Mesothelial cell of epicardium (in vitro differentiated cells): ENCODE results near the gene GPR42. TPM values are rescaled to one million over a fixed set of nuclear protein-coding genes. Genes with fewer than 3 reads are reported as not detected.

Experiments
- DNase-seq, 2 experiments: peaks; one replicate each; pipeline ENCODE4 v3.0.0; 2021; ENCODE audit warnings: low spot score in 2 of 2; ENCODE audit not compliant: unreplicated experiment in 2 of 2
- H3K27ac Mint-ChIP-seq: 2 replicates; pipeline ENCODE4 v1.8.0; 2021; ENCODE audit warnings: mixed read lengths
- H3K27me3 Mint-ChIP-seq: 2 replicates; pipeline ENCODE4 v1.8.0; 2021; ENCODE audit warnings: low read depth, mixed read lengths
- H3K36me3 Mint-ChIP-seq: 2 replicates; pipeline ENCODE4 v1.8.0; 2021; ENCODE audit warnings: mixed read lengths
- H3K4me1 Mint-ChIP-seq: 2 replicates; pipeline ENCODE4 v1.8.0; 2021; ENCODE audit warnings: mixed read lengths
- H3K4me3 Mint-ChIP-seq: 2 replicates; pipeline ENCODE4 v1.8.0; 2021; ENCODE audit warnings: mild to moderate bottlenecking, moderate library complexity, mixed read lengths
- H3K9me3 Mint-ChIP-seq: 2 replicates; pipeline ENCODE4 v1.8.0; 2021; ENCODE audit warnings: mixed read lengths
- CTCF ChIP-seq: fragments of 200-600 bp; sonication (generic); IDR thresholded peaks from one replicate; pipeline ENCODE4 v1.5.0; 2021; ENCODE audit warnings: antibody characterized with exemption; ENCODE audit not compliant: unreplicated experiment
- total RNA-seq: library from RNA; stranded (reverse); gene quantifications from 3 replicates; pipeline ENCODE4 v1.2.1, GENCODE V29; 2021

GPR42 gene
- total RNA-seq, 1 donor from 2014 or later, result not detected

DNA sequence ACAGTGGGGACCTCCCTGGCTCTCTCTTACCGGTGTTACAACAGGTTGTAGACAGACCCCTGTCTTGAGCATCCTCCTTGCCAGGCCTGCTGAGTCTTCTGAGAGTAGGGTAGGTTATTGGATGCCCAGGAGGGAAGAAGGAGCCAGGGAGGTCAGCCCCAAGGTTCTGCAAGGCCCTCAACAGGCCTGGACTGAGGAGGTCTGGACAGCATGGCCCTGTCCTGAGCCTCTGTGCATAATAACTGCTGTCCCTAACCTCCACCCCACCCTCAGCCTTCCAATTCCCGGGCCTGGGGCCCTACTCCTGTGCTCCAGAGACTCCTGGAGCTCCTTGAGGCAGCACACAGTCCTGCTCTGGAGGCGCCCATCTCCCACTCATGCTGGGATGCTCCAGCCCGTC lies 41.5 kb upstream of the GPR42 start:
- H3K4me1 Mint-ChIP-seq, result no peaks in the 10 kb centered on the region
- DNase-seq, result no peak
- H3K27me3 Mint-ChIP-seq, result no peaks in the 10 kb centered on the region
- no peaks in the 10 kb centered on the region for H3K9me3 Mint-ChIP-seq
- H3K4me3 Mint-ChIP-seq, result no peak overlapping the region
- H3K36me3 Mint-ChIP-seq, result peaks cover 10% of the 10 kb centered on the region
- no peak overlapping the region for H3K27ac Mint-ChIP-seq
- no peak for TF ChIP-seq CTCF

DNA sequence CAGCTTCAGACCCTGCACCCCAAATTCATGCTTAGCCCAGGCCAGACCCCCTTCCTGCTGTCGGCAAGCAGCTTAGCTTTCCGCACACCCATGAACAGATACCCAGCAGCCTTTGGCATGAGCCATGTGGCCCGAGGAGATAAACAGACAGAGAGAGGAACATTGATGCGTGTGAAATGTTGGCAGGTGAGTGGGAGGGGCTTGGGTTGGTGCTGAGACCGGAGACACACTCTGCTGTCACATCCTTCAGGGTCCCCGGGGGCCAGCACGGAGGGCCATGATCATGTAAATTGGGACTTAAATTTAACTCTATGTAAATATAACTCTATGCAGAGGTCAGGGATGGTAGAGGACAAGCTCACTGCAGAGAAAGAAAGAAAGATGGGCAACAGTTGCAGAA lies 40.4 kb upstream of the GPR42 start:
- Mint-ChIP-seq H3K36me3 (peaks cover 10% of the 10 kb centered on the region), H3K9me3 (no peaks in the 10 kb centered on the region), H3K4me1 (no peaks in the 10 kb centered on the region), H3K4me3 (no peak overlapping the region), H3K27ac (no peak overlapping the region), H3K27me3 (no peaks in the 10 kb centered on the region)
- DNase-seq, result no peak
- TF ChIP-seq CTCF, result no peak

GRCh38 chr19:35331551-35332214 lies 39.2 kb upstream of the GPR42 start:
- Mint-ChIP-seq H3K27me3 (no peaks in the 10 kb centered on the region), H3K36me3 (peaks cover 14% of the 10 kb centered on the region), H3K9me3 (no peaks in the 10 kb centered on the region), H3K27ac (no peak overlapping the region), H3K4me3 (no peak overlapping the region), H3K4me1 (no peaks in the 10 kb centered on the region)
- no peak for TF ChIP-seq CTCF
- no peak for DNase-seq

DNA sequence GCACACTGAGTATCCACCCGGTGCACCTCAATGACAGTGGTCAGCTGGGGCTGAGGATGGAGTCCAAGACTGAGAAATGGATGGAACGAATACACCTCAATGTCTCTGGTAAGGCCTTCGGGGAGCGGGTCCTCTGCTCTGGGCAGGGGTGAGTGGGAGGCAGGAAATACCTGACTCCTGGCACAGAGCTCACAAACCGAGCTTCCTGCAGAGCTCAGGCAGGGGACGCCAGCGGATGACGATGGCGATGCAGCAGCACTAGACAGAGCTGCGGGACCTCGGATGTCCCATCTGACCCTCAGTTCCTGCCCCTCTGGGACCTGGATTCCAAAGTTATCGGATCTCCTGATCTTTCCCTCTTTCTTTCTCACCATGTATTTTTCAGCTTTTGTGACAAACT lies 38.1 kb upstream of the GPR42 start:
- TF ChIP-seq CTCF, result no peak
- Mint-ChIP-seq H3K27me3 (no peaks in the 10 kb centered on the region), H3K4me1 (no peaks in the 10 kb centered on the region), H3K36me3 (peaks cover 15% of the 10 kb centered on the region), H3K27ac (no peak overlapping the region), H3K9me3 (no peaks in the 10 kb centered on the region), H3K4me3 (no peak overlapping the region)
- no peak for DNase-seq

DNA sequence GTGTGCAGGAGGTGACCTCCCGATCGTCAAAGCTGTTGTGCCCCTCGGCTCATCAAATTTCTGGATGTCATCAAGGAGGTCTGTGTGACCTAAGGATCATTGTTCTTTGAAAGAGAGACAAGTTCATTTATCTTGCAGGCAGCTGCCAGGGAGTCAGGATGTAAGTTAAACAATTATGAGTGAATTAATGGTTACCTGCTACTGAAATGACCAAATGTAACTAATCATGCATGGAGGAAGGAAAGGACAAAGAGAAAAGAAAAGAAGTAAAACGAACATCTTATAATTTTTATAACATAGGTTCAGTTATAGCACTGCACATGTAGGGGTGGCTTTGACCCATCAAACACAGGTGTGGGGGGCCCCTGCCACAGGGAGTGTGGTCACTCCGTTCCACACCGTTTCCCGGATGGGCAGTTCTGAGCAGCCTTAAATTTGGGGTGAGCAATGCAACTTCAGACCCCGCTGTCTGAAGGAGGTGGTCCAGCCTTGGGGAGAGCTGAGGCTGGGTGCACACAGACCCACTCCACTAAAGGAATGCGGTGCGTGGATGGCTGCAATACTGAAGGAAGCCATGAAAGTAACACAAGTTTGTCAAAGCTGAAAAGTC lies 36.6 kb upstream of the GPR42 start:
- H3K27ac Mint-ChIP-seq, result no peak overlapping the region
- no peak overlapping the region for H3K4me3 Mint-ChIP-seq
- no peak for DNase-seq
- no peaks in the 10 kb centered on the region for H3K9me3 Mint-ChIP-seq
- H3K36me3 Mint-ChIP-seq, result peaks cover 15% of the 10 kb centered on the region
- TF ChIP-seq CTCF, result no peak
- H3K27me3 Mint-ChIP-seq, result no peaks in the 10 kb centered on the region
- H3K4me1 Mint-ChIP-seq, result no peaks in the 10 kb centered on the region
